HCT116 (cell line): ENCODE results near the gene CNTN5. TPM values are rescaled to one million over a fixed set of nuclear protein-coding genes. Genes with fewer than 3 reads are reported as not detected.

Source experiments
- ATAC-seq: fragments of 200-7000 bp; cut with Tn5 transposase; 2 replicates; pipeline ENCODE4 v1.9.1; 2020; ENCODE audit warnings: mild to moderate bottlenecking, moderate library complexity
- BruUV-seq: library from RNA; stranded (reverse); fragments of 400-500 nt; replicated peaks from 2 replicates; lab custom pipeline; 2021; lab: Mats Ljungman, UMichigan
- CTCF ChIA-PET: fragments of 300-600 bp; sonication (Branson Sonifier 250); formaldehyde crosslinking; loops from one replicate; lab custom pipeline; 2021; ENCODE audit warnings: antibody characterized with exemption; lab: Charles Lee
- POLR2A ChIA-PET: fragments of 300-600, 350-600 bp; sonication (Branson Sonifier 250); formaldehyde crosslinking; loops from one replicate; lab custom pipeline; 2021; ENCODE audit warnings: antibody characterized with exemption; lab: Charles Lee
- RAD21 ChIA-PET, 2 experiments: fragments of 300-600 bp; sonication (Branson Sonifier 250); formaldehyde crosslinking; loops; one replicate each; lab custom pipeline; 2023; ENCODE audit warnings: low total read pairs in 2 of 2; ENCODE audit not compliant: uncharacterized antibody in 2 of 2, unreplicated experiment in 2 of 2, low non-redundant PET in 1 of 2; lab: Charles Lee
- DNase-seq: peaks from one replicate; pipeline ENCODE4 v3.0.0-alpha.2; 2010; ENCODE audit warnings: low read depth, low spot score
- H2AFZ ChIP-seq: fragments of 200-600 bp; shearing (Covaris generic), sonication (generic); 2 replicates; pipeline ENCODE4 v1.6.1; 2017; ENCODE audit warnings: low read depth, mixed run types, mixed read lengths, antibody characterized with exemption, low read length; ENCODE audit not compliant: poor library complexity, severe bottlenecking
- H3K27ac ChIP-seq: 2 replicates; pipeline ENCODE4 v1.5.1; 2012; ENCODE audit warnings: low read depth, low read length
- H3K27me3 ChIP-seq: fragments of 200-600 bp; sonication (generic); 2 replicates; pipeline ENCODE4 v1.6.1; 2016; ENCODE audit warnings: mixed run types, low read length, mixed read lengths; ENCODE audit not compliant: insufficient read depth
- H3K36me3 ChIP-seq, 2 experiments: fragments of 200-500 bp in 1 of 2; fragments of 200-600 bp in 1 of 2; sonication (Bioruptor generic) in 1 of 2; sonication (generic) in 1 of 2; 2 replicates each; pipeline versions ENCODE4 v1.5.1 to v1.6.1; 2014 to 2016; ENCODE audit warnings: low read length in 2 of 2, inconsistent platforms in 1 of 2, mixed read lengths in 1 of 2, mixed run types in 1 of 2; ENCODE audit not compliant: insufficient read depth in 2 of 2, control insufficient read depth in 1 of 2
- H3K4me1 ChIP-seq, 2 experiments: fragments of 200-600 bp in 1 of 2; sonication (generic) in 1 of 2; 2 replicates each; pipeline versions ENCODE4 v1.5.1 to v1.6.1; 2012 to 2017; ENCODE audit warnings: low read length in 2 of 2, inconsistent platforms in 1 of 2, mild to moderate bottlenecking in 1 of 2, mixed read lengths in 1 of 2, mixed run types in 1 of 2, moderate library complexity in 1 of 2; ENCODE audit not compliant: insufficient read depth in 2 of 2, control insufficient read depth in 1 of 2
- H3K4me2 ChIP-seq: fragments of 200-600 bp; sonication (generic); 2 replicates; pipeline ENCODE4 v1.6.1; 2017; ENCODE audit warnings: mixed run types, low read length, mixed read lengths
- H3K4me3 ChIP-seq, 2 experiments: fragments of 200-600 bp in 1 of 2; sonication (generic) in 1 of 2; replicated peaks in 1 of 2; 2 replicates each; pipeline ENCODE4 v1.5.1; 2011 to 2016; ENCODE audit warnings: low read length in 2 of 2, control low read depth in 1 of 2, low read depth in 1 of 2, mild to moderate bottlenecking in 1 of 2, mixed read lengths in 1 of 2, mixed run types in 1 of 2
- H3K79me2 ChIP-seq: fragments of 200-600 bp; sonication (generic); 2 replicates; pipeline ENCODE4 v1.6.1; 2017; ENCODE audit warnings: mild to moderate bottlenecking, mixed run types, low read length, moderate library complexity, mixed read lengths; ENCODE audit not compliant: insufficient read depth
- H3K9ac ChIP-seq: fragments of 200-600 bp; sonication (generic); 2 replicates; pipeline ENCODE4 v1.6.1; 2016; ENCODE audit warnings: low read length, mixed read lengths
- H3K9me2 ChIP-seq: fragments of 200-600 bp; sonication (generic), shearing (Covaris generic); 2 replicates; pipeline ENCODE4 v1.6.1; 2017; ENCODE audit warnings: mixed run types, mild to moderate bottlenecking, moderate library complexity; ENCODE audit not compliant: insufficient read depth
- H3K9me3 ChIP-seq, 2 experiments: fragments of 200-500 bp in 1 of 2; fragments of 200-600 bp in 1 of 2; sonication (Bioruptor generic) in 1 of 2; sonication (generic) in 1 of 2; 2 replicates each; pipeline ENCODE4 v1.6.1; 2014 to 2017; ENCODE audit warnings: low read length in 2 of 2, mixed read lengths in 2 of 2, inconsistent platforms in 1 of 2, low read depth in 1 of 2, mild to moderate bottlenecking in 1 of 2, mixed run types in 1 of 2, moderate library complexity in 1 of 2; ENCODE audit not compliant: control insufficient read depth in 1 of 2, insufficient read depth in 1 of 2
- H4K20me1 ChIP-seq: fragments of 200-600 bp; sonication (generic), shearing (Covaris generic); 2 replicates; pipeline ENCODE4 v1.6.1; 2017; ENCODE audit warnings: mixed run types, mild to moderate bottlenecking, moderate library complexity; ENCODE audit not compliant: insufficient read depth
- ATF3 ChIP-seq: IDR thresholded peaks from 2 replicates; pipeline ENCODE4 v1.6.1; 2012
- CTCF ChIP-seq, 3 experiments: fragments of 200-600 bp in 1 of 3; sonication (generic) in 1 of 3; IDR thresholded peaks in 2 of 3; conservative IDR thresholded peaks in 1 of 3; 2 replicates each; pipeline ENCODE4 v1.5.1; 2012 to 2017; ENCODE audit warnings: low read depth in 2 of 3, low read length in 2 of 3, antibody characterized with exemption in 1 of 3, borderline replicate concordance in 1 of 3, control low read depth in 1 of 3, mild to moderate bottlenecking in 1 of 3, mixed read lengths in 1 of 3, mixed run types in 1 of 3, moderate library complexity in 1 of 3; ENCODE audit not compliant: insufficient read depth in 1 of 3
- EGR1 ChIP-seq: IDR thresholded peaks from 2 replicates; pipeline ENCODE4 v1.6.1; 2012; ENCODE audit warnings: low read depth
- ELF1 ChIP-seq: IDR thresholded peaks from 2 replicates; pipeline ENCODE4 v1.6.1; 2012; ENCODE audit warnings: low read depth, borderline replicate concordance
- FOSL1 ChIP-seq: IDR thresholded peaks from 2 replicates; pipeline ENCODE4 v1.6.1; 2012; ENCODE audit warnings: low read depth
- JUND ChIP-seq: IDR thresholded peaks from 2 replicates; pipeline ENCODE4 v1.6.1; 2012
- MAX ChIP-seq: IDR thresholded peaks from 2 replicates; pipeline ENCODE4 v1.6.1; 2012
- POLR2A ChIP-seq: IDR thresholded peaks from 2 replicates; pipeline ENCODE4 v1.7.0; 2011; ENCODE audit warnings: borderline replicate concordance; ENCODE audit not compliant: insufficient read depth, insufficient read length; ENCODE audit errors: extremely low read depth
- RAD21 ChIP-seq: IDR thresholded peaks from 2 replicates; pipeline ENCODE4 v1.6.1; 2012; ENCODE audit warnings: low read depth, mild to moderate bottlenecking
- REST ChIP-seq: IDR thresholded peaks from 2 replicates; pipeline ENCODE4 v1.6.1; 2012; ENCODE audit warnings: low read depth
- SIN3A ChIP-seq: IDR thresholded peaks from 2 replicates; pipeline ENCODE4 v1.6.1; 2012; ENCODE audit warnings: low read depth
- SP1 ChIP-seq: IDR thresholded peaks from 2 replicates; pipeline ENCODE4 v1.6.1; 2012; ENCODE audit warnings: low read depth
- TCF7L2 ChIP-seq: IDR thresholded peaks from 2 replicates; pipeline ENCODE4 v1.7.0; 2011; ENCODE audit warnings: borderline replicate concordance, inconsistent platforms; ENCODE audit not compliant: insufficient read depth, insufficient read length; ENCODE audit errors: extremely low read depth
- YY1 ChIP-seq: IDR thresholded peaks from 2 replicates; pipeline ENCODE4 v1.6.1; 2011; ENCODE audit warnings: low read length, low read depth, moderate library complexity, mild to moderate bottlenecking; ENCODE audit not compliant: insufficient replicate concordance; ENCODE audit errors: extremely low read depth
- ZBTB33 ChIP-seq: IDR thresholded peaks from 2 replicates; pipeline ENCODE4 v1.6.1; 2011; ENCODE audit warnings: mild to moderate bottlenecking, low read length, moderate library complexity; ENCODE audit not compliant: insufficient replicate concordance; ENCODE audit errors: extremely low read depth
- ZFX ChIP-seq: fragments of 450-650 bp; IDR thresholded peaks from 2 replicates; pipeline ENCODE4 v1.6.1; 2017
- intact Hi-C: fragments of 100-400 bp; cut with micrococcal nuclease; formaldehyde crosslinking; loops from 2 replicates; pipeline ENCODE4 v1.10.0; 2022
- total RNA-seq: library from RNA; stranded (reverse); gene quantifications from one replicate; pipeline ENCODE4 v1.2.1, GENCODE V29; 2021; ENCODE audit not compliant: unreplicated experiment

CNTN5 gene
- total RNA-seq, 1 experiment from 2014 or later: not detected

- Histone ChIP-seq H3K4me1 (no peaks in the 10 kb centered on the region), H3K9me3 (peaks cover 0 to 3% of the 10 kb centered on the region in 2 experiments; a peak in 2 of 4 replicates), H3K9ac (no peak overlapping the region), H3K27ac (no peak overlapping the region), H3K4me2 (no peak overlapping the region), H3K27me3 (no peaks in the 10 kb centered on the region), H3K79me2 (no peaks in the 10 kb centered on the region), H3K4me3 (no peak overlapping the region), H3K36me3 (no peaks in the 10 kb centered on the region), H3K9me2 (no peaks in the 10 kb centered on the region), H4K20me1 (no peaks in the 10 kb centered on the region), H2AFZ (no peak overlapping the region)
- ChIA-PET CTCF (no interaction called here), RAD21 (no interaction called here), POLR2A (no interaction called here)
- BruUV-seq: no TSS peak
- ATAC-seq (no peak), DNase-seq (no peak)
- intact Hi-C loops: no loop called here
- TF ChIP-seq JUND (no peak), SIN3A (no peak), FOSL1 (no peak), RAD21 (no peak), ZBTB33 (no peak), POLR2A (no peak), CTCF (IDR thresholded peaks at IDR 0.05 in 2 of 3, conservative IDR thresholded peaks at IDR 0.05 in 1 of 3; ENCODE audit: borderline replicate concordance in 1 of 3, insufficient read depth in 1 of 3, low read depth in 2 of 3, low read length in 2 of 3) (no peak), ELF1 (no peak), MAX (no peak), TCF7L2 (no peak), YY1 (no peak), SP1 (no peak), REST (no peak), ZFX (no peak), ATF3 (no peak), EGR1 (no peak)
These were observed 983.2 kb downstream of the CNTN5 start for GRCh38 chr11:100003985-100004384.
